ENCODE results near the gene GULP1.
"Not testable (repeated sequence)": the region's sequence is repeated elsewhere in the genome, so short reads cannot be mapped to it uniquely, and the experiment has no call there.

GULP1 gene

DNA sequence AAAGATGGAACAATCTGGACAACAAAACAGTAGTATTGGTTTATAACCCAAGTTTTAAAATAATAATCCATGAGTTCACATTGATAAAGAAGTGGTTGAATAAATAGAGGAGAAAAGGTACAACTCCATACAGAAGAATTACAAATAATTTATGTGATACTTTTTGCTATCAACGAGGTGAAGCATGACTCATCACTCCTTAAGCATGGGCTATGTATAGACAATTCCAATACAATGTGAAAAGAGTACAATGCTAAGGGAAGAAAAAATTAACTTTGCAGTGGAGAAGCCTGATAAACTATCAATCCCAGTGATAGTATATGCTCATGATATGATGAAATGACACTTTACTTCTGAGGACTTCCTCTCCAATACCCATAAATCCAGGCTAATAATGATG lies 312.9 kb downstream of the GULP1 start:
- FAIRE-seq, result no peak
- DNase-seq (ENCODE audit: insufficient read length, low spot score), result no peak
- no peak for TF ChIP-seq PAX5 (IDR thresholded peaks at IDR 0.05; ENCODE audit: insufficient read depth, low read length, severe bottlenecking)

DNA sequence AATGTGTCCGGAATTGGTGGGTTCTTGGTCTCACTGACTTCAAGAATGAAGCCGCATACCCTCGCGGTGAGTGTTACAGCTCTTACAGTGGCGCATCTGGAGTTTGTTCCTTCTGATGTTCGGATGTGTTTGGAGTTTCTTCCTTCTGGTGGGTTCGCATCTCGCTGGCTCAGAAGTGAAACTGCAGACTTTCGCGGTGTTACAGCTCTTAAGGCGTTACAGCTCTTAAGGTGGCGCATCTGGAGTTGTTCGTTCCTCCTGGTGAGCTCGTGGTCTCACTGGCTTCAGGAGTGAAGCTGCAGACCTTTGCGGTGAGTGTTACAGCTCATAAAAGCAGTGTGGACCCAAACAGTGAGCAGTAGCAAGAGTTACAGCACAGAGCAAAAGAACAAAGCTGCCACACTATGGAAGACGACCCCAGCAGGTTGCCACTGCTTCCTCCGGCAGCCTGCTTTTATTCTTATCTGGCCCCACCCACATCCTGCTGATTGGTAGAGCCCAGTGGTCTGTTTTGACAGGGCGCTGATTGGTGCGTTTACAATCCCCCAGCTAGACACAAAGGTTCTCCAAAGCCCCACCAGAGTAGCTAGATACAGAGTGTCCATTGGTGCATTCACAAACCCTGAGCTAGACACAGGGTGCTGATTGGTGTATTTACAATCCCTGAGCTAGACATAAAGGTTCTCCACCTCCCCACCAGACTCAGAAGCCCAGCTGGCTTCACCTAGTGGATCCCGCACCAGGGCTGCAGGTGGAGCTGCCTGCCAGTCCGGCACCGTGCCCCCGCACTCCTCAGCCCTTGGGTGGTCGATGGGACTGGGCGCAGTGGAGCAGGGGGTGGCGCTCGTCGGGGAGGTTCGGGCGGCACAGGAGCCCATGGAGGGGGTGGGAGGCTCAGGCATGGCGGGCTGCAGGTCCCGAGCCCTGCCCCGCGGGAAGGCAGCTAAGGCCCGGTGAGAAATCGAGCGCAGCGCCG lies 314.2 kb downstream of the GULP1 start:
- not testable (repeated sequence) for FAIRE-seq; DNase-seq (ENCODE audit: insufficient read length, low spot score)
- TF ChIP-seq POLR2AphosphoS5 (IDR thresholded peaks at IDR 0.05; ENCODE audit: low read depth, low read length), result peak; percentile 72
- TF ChIP-seq POLR2A (IDR thresholded peaks at IDR 0.05; ENCODE audit: low read depth, low read length), result peak; percentile 83

DNA sequence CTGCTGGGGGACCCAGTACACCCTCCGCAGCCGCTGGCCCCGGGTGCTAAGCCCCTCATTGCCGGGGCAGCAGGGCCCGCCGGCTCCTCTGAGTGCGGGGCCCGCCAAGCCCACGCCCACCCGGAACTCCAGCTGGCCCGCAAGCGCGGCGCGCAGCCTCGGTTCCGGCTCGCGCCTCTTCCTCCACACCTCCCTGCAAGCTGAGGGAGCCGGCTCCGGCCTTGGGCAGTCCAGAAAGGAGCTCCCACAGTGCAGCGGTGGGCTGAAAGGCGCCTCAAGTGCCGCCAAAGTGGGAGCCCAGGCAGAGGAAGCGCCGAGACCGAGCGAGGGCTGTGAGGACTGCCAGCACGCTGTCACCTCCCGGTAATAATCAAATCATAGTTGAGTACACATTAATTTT lies 314.9 kb downstream of the GULP1 start:
- not testable (repeated sequence) for FAIRE-seq; DNase-seq (ENCODE audit: insufficient read length, low spot score)

DNA sequence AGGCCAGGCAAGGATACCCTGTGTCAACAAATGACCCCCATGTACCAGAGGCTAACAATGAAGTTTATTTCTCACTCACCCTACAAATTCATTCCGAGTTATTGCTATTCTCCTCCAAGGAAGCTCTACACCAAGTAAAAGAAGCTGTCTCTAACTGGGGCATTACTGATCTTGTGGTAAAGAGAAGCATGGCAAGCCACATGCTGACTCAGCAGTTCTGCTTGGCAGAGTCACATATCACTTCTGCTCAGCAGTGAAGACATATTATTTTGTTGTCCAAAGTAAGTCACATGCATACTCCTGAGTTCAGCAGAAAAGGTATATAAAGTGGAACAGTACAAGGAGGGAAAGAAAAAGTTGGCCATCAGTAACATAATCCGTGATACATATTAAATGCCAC lies 315.8 kb downstream of the GULP1 start:
- TF ChIP-seq POLR2AphosphoS5 (IDR thresholded peaks at IDR 0.05; ENCODE audit: low read depth, low read length) (no peak), PAX5 (IDR thresholded peaks at IDR 0.05; ENCODE audit: insufficient read depth, low read length, severe bottlenecking) (no peak), POLR2A (IDR thresholded peaks at IDR 0.05; ENCODE audit: low read depth, low read length) (no peak), POU2F2 (IDR thresholded peaks at IDR 0.05; ENCODE audit: low read depth, low read length) (no peak), SPI1 (IDR thresholded peaks at IDR 0.05; ENCODE audit: low read depth, low read length) (no peak), TAF1 (IDR thresholded peaks at IDR 0.05; ENCODE audit: low read depth, low read length) (no peak)
- peak; percentile 71 for FAIRE-seq
- no peak for DNase-seq (ENCODE audit: insufficient read length, low spot score)

DNA sequence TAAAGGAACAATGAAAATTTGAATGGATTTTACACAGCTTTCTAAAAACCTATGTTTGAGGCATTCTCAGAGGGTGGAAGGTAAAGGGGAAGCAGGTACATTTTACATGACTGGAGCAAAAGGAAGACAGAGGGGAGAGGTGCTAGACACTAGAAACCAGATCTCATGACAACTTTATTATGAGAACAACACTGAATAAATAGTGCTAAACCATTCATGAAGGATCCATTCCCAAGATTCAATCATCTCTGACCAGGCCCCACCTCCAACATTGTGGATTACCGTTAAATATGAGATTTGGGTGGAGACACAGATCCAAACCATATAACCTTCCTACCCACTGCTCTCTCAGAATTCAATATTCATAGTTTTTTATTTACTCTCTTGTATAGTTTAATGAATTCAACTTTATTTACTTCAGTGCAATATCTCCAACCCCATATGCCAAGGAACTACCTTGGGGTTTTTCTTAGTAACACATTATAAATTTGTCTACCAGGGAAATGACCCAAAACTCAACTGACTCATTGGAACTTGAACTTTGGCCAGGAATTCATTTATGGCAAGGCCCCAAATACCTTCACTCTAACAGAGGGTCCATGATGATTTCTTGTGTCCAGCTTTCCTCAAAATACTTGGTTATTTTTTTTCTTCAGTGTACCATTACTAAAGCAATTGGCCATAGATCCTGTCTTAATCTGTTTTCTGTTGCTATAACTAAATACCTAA lies 317.8 kb downstream of the GULP1 start:
- FAIRE-seq, result no peak
- no peak for TF ChIP-seq PAX5 (IDR thresholded peaks at IDR 0.05; ENCODE audit: insufficient read depth, low read length, severe bottlenecking)
- TF ChIP-seq TAF1 (IDR thresholded peaks at IDR 0.05; ENCODE audit: low read depth, low read length), result no peak

DNA sequence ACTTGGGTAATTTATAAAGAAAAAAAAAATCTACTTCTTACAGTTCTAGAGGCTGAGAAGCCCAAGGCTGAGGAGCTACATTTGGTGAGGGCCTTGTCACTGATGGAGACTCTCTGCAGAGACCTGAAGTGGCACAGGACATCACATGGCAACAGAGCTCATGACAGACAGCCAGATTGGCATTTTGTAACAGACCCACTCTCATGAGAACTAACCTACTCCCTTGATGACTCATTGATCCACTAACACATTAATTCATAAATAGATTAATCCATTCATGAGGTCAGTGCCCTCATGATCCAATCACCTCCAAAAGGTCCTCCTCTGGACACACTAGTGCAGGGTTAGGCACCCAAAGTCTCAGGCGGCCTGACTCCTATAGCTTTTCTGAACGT lies 318.4 kb downstream of the GULP1 start:
- no peak for TF ChIP-seq TAF1 (IDR thresholded peaks at IDR 0.05; ENCODE audit: low read depth, low read length)
- no peak for TF ChIP-seq POLR2A (IDR thresholded peaks at IDR 0.05; ENCODE audit: low read depth, low read length)
- TF ChIP-seq PAX5 (IDR thresholded peaks at IDR 0.05; ENCODE audit: insufficient read depth, low read length, severe bottlenecking), result no peak
- TF ChIP-seq POU2F2 (IDR thresholded peaks at IDR 0.05; ENCODE audit: low read depth, low read length), result no peak
- no peak for TF ChIP-seq SPI1 (IDR thresholded peaks at IDR 0.05; ENCODE audit: low read depth, low read length)
- TF ChIP-seq POLR2AphosphoS5 (IDR thresholded peaks at IDR 0.05; ENCODE audit: low read depth, low read length), result no peak
- FAIRE-seq, result no peak
- no peak for DNase-seq (ENCODE audit: insufficient read length, low spot score)

More for the DNA sequence above, 317.8 kb downstream of the GULP1 start:
- no peak for DNase-seq (ENCODE audit: insufficient read length, low spot score)

DNA sequence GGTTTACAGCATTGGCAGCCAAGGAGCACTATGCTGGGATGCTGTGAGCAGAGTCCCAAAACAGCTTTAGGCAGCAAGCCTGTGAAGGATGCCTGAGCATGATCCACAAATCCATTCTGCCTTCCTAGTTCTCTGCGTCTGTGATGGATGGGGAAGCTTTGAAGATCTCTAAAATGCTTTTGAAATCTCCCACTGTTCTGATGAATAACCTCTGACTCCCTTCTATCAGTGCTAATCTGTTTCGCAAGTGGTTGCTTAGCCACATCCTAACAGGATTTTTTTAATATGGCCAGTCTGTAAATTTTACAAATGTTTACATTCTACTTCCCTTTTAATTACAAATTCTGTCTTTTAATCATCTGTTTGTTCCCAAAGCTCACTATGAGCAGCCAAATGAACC lies 319.2 kb downstream of the GULP1 start:
- no peak for FAIRE-seq

DNA sequence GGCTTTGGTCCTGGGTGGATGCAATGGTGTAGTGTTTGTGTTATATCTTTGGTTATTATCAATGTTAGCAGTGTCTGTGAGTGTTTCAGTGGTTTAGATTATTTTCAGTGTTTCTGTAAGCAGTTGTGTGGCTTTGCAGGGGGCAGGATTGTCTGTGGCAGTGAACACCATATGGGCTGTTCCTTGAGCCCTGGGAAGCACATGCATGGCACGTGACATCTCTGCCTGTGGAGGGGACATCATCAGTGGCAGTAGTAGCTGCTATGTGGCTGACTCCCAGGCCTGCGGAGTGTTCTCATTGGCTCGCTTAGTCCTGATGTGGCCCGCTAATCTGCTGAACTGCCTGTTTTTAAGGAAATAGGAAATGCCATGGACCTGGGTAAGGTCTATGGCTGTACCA lies 327.5 kb downstream of the GULP1 start:
- DNase-seq (ENCODE audit: insufficient read length, low spot score), result no peak
- TF ChIP-seq SPI1 (IDR thresholded peaks at IDR 0.05; ENCODE audit: low read depth, low read length) (no peak), PAX5 (IDR thresholded peaks at IDR 0.05; ENCODE audit: insufficient read depth, low read length, severe bottlenecking) (no peak), TAF1 (IDR thresholded peaks at IDR 0.05; ENCODE audit: low read depth, low read length) (no peak), POLR2AphosphoS5 (IDR thresholded peaks at IDR 0.05; ENCODE audit: low read depth, low read length) (no peak), POU2F2 (IDR thresholded peaks at IDR 0.05; ENCODE audit: low read depth, low read length) (no peak), POLR2A (IDR thresholded peaks at IDR 0.05; ENCODE audit: low read depth, low read length) (no peak)
- no peak for FAIRE-seq

More for the DNA sequence above, 319.2 kb downstream of the GULP1 start:
- TF ChIP-seq POLR2A (IDR thresholded peaks at IDR 0.05; ENCODE audit: low read depth, low read length) (no peak), TAF1 (IDR thresholded peaks at IDR 0.05; ENCODE audit: low read depth, low read length) (no peak), POLR2AphosphoS5 (IDR thresholded peaks at IDR 0.05; ENCODE audit: low read depth, low read length) (no peak)
- no peak for DNase-seq (ENCODE audit: insufficient read length, low spot score)

DNA sequence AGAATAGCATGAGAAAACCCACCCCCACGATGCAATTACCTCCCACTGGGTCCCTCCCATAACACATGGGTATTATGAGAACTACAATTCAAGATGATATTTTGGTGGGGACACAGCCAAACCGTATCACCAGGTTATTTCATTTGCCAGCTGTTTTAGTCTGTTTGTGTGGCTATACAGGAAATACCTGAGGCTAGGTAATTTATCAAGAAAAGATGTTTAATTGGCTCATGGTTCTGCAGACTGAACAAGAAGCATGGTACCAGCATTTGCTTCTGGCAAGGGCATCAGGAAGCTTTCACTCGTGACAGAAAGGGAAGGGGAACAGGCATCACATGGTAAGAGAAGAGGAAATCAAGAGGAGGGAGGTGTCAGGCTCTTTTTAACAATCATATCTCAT lies 329.2 kb downstream of the GULP1 start:
- FAIRE-seq, result no peak
- no peak for DNase-seq (ENCODE audit: insufficient read length, low spot score)
- TF ChIP-seq POU2F2 (IDR thresholded peaks at IDR 0.05; ENCODE audit: low read depth, low read length) (no peak), TAF1 (IDR thresholded peaks at IDR 0.05; ENCODE audit: low read depth, low read length) (no peak), PAX5 (IDR thresholded peaks at IDR 0.05; ENCODE audit: insufficient read depth, low read length, severe bottlenecking) (no peak), POLR2AphosphoS5 (IDR thresholded peaks at IDR 0.05; ENCODE audit: low read depth, low read length) (no peak), SPI1 (IDR thresholded peaks at IDR 0.05; ENCODE audit: low read depth, low read length) (no peak), POLR2A (IDR thresholded peaks at IDR 0.05; ENCODE audit: low read depth, low read length) (no peak)

DNA sequence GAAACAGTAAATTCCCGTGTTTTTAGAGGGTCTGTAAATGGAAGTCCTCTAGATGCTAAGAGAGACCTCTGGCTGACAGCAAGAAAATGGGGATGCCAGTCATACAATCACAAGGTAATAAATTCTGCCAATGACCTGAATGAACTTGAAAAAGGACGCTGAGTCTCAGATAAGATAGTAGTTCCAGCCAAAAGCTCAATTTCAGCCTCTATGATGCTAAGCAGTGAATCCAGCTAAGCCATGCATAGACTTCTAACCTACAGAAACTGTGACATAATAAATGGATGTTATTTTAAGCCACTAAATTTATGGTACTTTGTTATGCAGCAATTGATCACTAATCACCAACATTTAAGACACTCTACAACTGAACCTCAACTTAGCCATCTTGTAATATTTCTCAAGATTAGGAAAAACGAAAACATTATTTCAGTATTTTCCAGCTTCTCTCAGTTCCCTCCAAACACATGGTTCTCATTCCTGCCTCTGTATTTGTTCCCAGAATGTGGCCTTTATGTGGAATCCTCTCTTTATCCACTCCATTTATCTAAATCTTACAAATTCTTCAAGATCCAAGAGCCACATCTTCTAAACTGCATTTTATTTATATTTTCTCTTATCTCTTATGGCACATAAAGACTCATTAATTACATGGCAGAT lies 331.1 kb downstream of the GULP1 start:
- DNase-seq (ENCODE audit: insufficient read length, low spot score) (no peak), FAIRE-seq (no peak)
- TF ChIP-seq POLR2A (IDR thresholded peaks at IDR 0.05; ENCODE audit: low read depth, low read length), result no peak
- no peak for TF ChIP-seq PAX5 (IDR thresholded peaks at IDR 0.05; ENCODE audit: insufficient read depth, low read length, severe bottlenecking)
- no peak for TF ChIP-seq TAF1 (IDR thresholded peaks at IDR 0.05; ENCODE audit: low read depth, low read length)
- no peak for TF ChIP-seq POU2F2 (IDR thresholded peaks at IDR 0.05; ENCODE audit: low read depth, low read length)
- TF ChIP-seq SPI1 (IDR thresholded peaks at IDR 0.05; ENCODE audit: low read depth, low read length), result no peak
- no peak for TF ChIP-seq POLR2AphosphoS5 (IDR thresholded peaks at IDR 0.05; ENCODE audit: low read depth, low read length)

All from GM12891 (cell line).